ENCODE measurements around the gene SLC30A9.

DNA sequence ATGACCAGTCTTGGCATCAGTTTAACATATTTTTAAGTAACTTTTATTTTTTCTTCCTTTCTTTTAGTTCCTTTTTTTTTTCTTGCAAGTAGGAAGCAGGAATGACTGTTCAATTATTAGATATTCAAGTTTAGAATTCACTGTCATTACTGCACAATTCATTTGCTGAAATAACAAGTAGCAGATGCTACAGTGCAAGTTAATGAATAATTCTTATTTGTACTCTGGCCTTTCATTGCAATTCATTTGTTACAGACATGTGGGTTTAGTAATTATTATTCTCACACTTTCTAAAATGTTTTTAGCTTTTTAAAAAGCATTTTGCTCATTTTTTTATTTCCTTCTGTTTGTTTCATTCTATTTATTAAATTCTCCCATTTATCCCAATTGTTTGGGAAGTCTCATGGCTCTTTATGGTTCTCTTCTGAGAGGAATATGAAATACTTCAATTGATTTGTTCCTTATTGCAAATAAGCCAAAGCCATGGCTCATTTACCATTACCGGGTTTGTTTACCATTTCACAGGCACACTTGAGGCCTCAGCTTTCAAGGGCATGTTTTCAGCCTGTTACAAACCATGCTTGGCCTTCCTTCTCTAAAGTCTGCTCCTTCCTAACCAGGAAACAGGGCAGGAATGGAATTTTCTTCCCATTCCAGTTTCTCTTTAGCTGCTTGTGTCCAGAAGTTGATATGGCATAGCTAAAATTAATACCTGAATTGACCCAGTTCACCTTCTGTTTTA lies 13.4 kb upstream of the SLC30A9 start:
- no peak for TF ChIP-seq CHD2 (IDR thresholded peaks at IDR 0.05; ENCODE audit: low read length, partially characterized antibody)
- no peak for TF ChIP-seq POLR2A (IDR thresholded peaks at IDR 0.05; ENCODE audit: low read length)
- TF ChIP-seq, protein P1, sequence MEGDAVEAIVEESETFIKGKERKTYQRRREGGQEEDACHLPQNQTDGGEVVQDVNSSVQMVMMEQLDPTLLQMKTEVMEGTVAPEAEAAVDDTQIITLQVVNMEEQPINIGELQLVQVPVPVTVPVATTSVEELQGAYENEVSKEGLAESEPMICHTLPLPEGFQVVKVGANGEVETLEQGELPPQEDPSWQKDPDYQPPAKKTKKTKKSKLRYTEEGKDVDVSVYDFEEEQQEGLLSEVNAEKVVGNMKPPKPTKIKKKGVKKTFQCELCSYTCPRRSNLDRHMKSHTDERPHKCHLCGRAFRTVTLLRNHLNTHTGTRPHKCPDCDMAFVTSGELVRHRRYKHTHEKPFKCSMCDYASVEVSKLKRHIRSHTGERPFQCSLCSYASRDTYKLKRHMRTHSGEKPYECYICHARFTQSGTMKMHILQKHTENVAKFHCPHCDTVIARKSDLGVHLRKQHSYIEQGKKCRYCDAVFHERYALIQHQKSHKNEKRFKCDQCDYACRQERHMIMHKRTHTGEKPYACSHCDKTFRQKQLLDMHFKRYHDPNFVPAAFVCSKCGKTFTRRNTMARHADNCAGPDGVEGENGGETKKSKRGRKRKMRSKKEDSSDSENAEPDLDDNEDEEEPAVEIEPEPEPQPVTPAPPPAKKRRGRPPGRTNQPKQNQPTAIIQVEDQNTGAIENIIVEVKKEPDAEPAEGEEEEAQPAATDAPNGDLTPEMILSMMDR (IDR thresholded peaks at IDR 0.05) = no peak
- TF ChIP-seq, protein P2, sequence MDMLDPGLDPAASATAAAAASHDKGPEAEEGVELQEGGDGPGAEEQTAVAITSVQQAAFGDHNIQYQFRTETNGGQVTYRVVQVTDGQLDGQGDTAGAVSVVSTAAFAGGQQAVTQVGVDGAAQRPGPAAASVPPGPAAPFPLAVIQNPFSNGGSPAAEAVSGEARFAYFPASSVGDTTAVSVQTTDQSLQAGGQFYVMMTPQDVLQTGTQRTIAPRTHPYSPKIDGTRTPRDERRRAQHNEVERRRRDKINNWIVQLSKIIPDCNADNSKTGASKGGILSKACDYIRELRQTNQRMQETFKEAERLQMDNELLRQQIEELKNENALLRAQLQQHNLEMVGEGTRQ (IDR thresholded peaks at IDR 0.05) = no peak
- TF ChIP-seq NR3C1 (IDR thresholded peaks at IDR 0.05) = no peak
- TF ChIP-seq NPAS2 (CRISPR knock-in tag; IDR thresholded peaks at IDR 0.05; ENCODE audit: borderline replicate concordance) = no peak
- TF ChIP-seq MAFK (IDR thresholded peaks at IDR 0.05; ENCODE audit: partially characterized antibody) = no peak
